H9 (cell line): ENCODE results near the gene ANKMY1. TPM values are rescaled to one million over a fixed set of nuclear protein-coding genes. Genes with fewer than 3 reads are reported as not detected.

ENCODE experiments used
- DNase-seq: peaks from one replicate; pipeline ENCODE4 v3.0.0-alpha.2; 2017
- H2AFZ ChIP-seq: one replicate; pipeline ENCODE4 v1.6.1; 2013; ENCODE audit warnings: mild to moderate bottlenecking, low read length, control low read depth, moderate library complexity
- H2AK5ac ChIP-seq: 2 replicates; pipeline ENCODE4 v1.6.1; 2013; ENCODE audit warnings: low read length, control low read depth, mixed read lengths; ENCODE audit not compliant: insufficient read length
- H2BK120ac ChIP-seq: one replicate; pipeline ENCODE4 v1.6.1; 2013; ENCODE audit warnings: low read depth, mild to moderate bottlenecking, low read length, control low read depth, inconsistent platforms; ENCODE audit not compliant: poor library complexity, severe bottlenecking
- H2BK12ac ChIP-seq: 2 replicates; pipeline ENCODE4 v1.6.1; 2013; ENCODE audit warnings: low read length, control low read depth, mixed read lengths, low read depth; ENCODE audit not compliant: insufficient read length
- H2BK15ac ChIP-seq: 2 replicates; pipeline ENCODE4 v1.6.1; 2013; ENCODE audit warnings: low read depth, low read length, control low read depth
- H2BK20ac ChIP-seq: one replicate; pipeline ENCODE4 v1.6.1; 2013; ENCODE audit warnings: low read depth, mild to moderate bottlenecking, low read length, control low read depth, inconsistent platforms; ENCODE audit not compliant: poor library complexity, severe bottlenecking
- H2BK5ac ChIP-seq: 2 replicates; pipeline ENCODE4 v1.6.1; 2013; ENCODE audit warnings: low read length, control low read depth, mixed read lengths; ENCODE audit not compliant: insufficient read length
- H3K14ac ChIP-seq: 2 replicates; pipeline ENCODE4 v1.6.1; 2013; ENCODE audit warnings: low read length, control low read depth; ENCODE audit not compliant: insufficient read depth
- H3K18ac ChIP-seq: 2 replicates; pipeline ENCODE4 v1.6.1; 2013; ENCODE audit warnings: low read depth, mild to moderate bottlenecking, mixed read lengths, low read length, control low read depth; ENCODE audit not compliant: insufficient read length
- H3K23ac ChIP-seq: 2 replicates; pipeline ENCODE4 v1.6.1; 2013; ENCODE audit warnings: low read length, control low read depth, mixed read lengths, low read depth; ENCODE audit not compliant: insufficient read length
- H3K23me2 ChIP-seq: 2 replicates; pipeline ENCODE4 v1.6.1; 2013; ENCODE audit warnings: low read depth, mild to moderate bottlenecking, mixed read lengths, low read length, control low read depth; ENCODE audit not compliant: insufficient read length, poor library complexity, severe bottlenecking
- H3K27ac ChIP-seq: 2 replicates; pipeline ENCODE4 v1.5.1; 2013; ENCODE audit warnings: low read length, control low read depth, mixed read lengths, low read depth; ENCODE audit not compliant: insufficient read length
- H3K27me3 ChIP-seq: 2 replicates; pipeline ENCODE4 v1.6.1; 2013; ENCODE audit warnings: low read length, control low read depth, inconsistent platforms; ENCODE audit not compliant: insufficient read depth
- H3K4ac ChIP-seq: 2 replicates; pipeline ENCODE4 v1.6.1; 2013; ENCODE audit warnings: low read depth, mild to moderate bottlenecking, control low read depth, inconsistent platforms, low read length, moderate library complexity
- H3K4me1 ChIP-seq: 2 replicates; pipeline ENCODE4 v1.6.1; 2013; ENCODE audit warnings: low read length, control low read depth, inconsistent platforms; ENCODE audit not compliant: insufficient read depth
- H3K4me2 ChIP-seq: 2 replicates; pipeline ENCODE4 v1.6.1; 2013; ENCODE audit warnings: low read length, control low read depth, mixed read lengths; ENCODE audit not compliant: insufficient read length, insufficient read depth
- H3K56ac ChIP-seq: 2 replicates; pipeline ENCODE4 v1.6.1; 2013; ENCODE audit warnings: low read depth, mild to moderate bottlenecking, mixed read lengths, low read length, control low read depth; ENCODE audit not compliant: insufficient read length
- H3K79me1 ChIP-seq: 2 replicates; pipeline ENCODE4 v1.6.1; 2013; ENCODE audit warnings: low read depth, mild to moderate bottlenecking, moderate library complexity, low read length, control low read depth, inconsistent platforms; ENCODE audit not compliant: insufficient read depth, poor library complexity, severe bottlenecking
- H3K79me2 ChIP-seq: 2 replicates; pipeline ENCODE4 v1.6.1; 2013; ENCODE audit warnings: low read length, control low read depth, inconsistent platforms; ENCODE audit not compliant: insufficient read depth
- H3K9ac ChIP-seq: 2 replicates; pipeline ENCODE4 v1.6.1; 2013; ENCODE audit warnings: low read length, control low read depth, mixed read lengths; ENCODE audit not compliant: insufficient read length; ENCODE audit errors: extremely low read depth
- H3K9me3 ChIP-seq: one replicate; pipeline ENCODE4 v1.6.1; 2013; ENCODE audit warnings: low read depth, low read length, inconsistent platforms; ENCODE audit not compliant: control insufficient read depth
- H3T11ph ChIP-seq: one replicate; pipeline ENCODE4 v1.6.1; 2013; ENCODE audit warnings: mild to moderate bottlenecking, low read length, control low read depth, inconsistent platforms
- H4K20me1 ChIP-seq: one replicate; pipeline ENCODE4 v1.6.1; 2013; ENCODE audit not compliant: control insufficient read depth, insufficient read length, insufficient read depth
- H4K5ac ChIP-seq: 2 replicates; pipeline ENCODE4 v1.6.1; 2013; ENCODE audit warnings: low read depth, mild to moderate bottlenecking, mixed read lengths, low read length, control low read depth; ENCODE audit not compliant: insufficient read length
- H4K8ac ChIP-seq: replicated peaks from 2 replicates; pipeline ENCODE4 v1.6.1; 2013; ENCODE audit warnings: low read length, control low read depth, mixed read lengths, low read depth; ENCODE audit not compliant: insufficient read length
- H4K91ac ChIP-seq: 2 replicates; pipeline ENCODE4 v1.6.1; 2013; ENCODE audit warnings: low read depth, mild to moderate bottlenecking, moderate library complexity, mixed read lengths, low read length, control low read depth; ENCODE audit not compliant: insufficient read length
- H3K27ac Mint-ChIP-seq, 3 experiments: 2 replicates in 2 of 3; 3 replicates in 1 of 3; pipeline ENCODE4 v1.8.0; 2020 to 2021; ENCODE audit warnings: mixed read lengths in 3 of 3, mild to moderate bottlenecking in 1 of 3, moderate library complexity in 1 of 3
- H3K27me3 Mint-ChIP-seq: 2 replicates; pipeline ENCODE4 v1.8.0; 2021; ENCODE audit warnings: low read depth, mild to moderate bottlenecking, moderate library complexity, mixed read lengths
- H3K36me3 Mint-ChIP-seq, 3 experiments: 2 replicates in 2 of 3; 3 replicates in 1 of 3; pipeline ENCODE4 v1.8.0; 2020 to 2021; ENCODE audit warnings: low read depth in 3 of 3, mixed read lengths in 3 of 3; ENCODE audit not compliant: insufficient read depth in 1 of 3
- H3K4me1 Mint-ChIP-seq, 2 experiments: 2 replicates each; pipeline ENCODE4 v1.8.0; 2020; ENCODE audit warnings: mixed read lengths in 2 of 2
- H3K4me3 Mint-ChIP-seq, 2 experiments: 2 replicates in 1 of 2; 3 replicates in 1 of 2; pipeline ENCODE4 v1.8.0; 2020 to 2021; ENCODE audit warnings: mild to moderate bottlenecking in 2 of 2, mixed read lengths in 2 of 2, moderate library complexity in 1 of 2
- H3K9me3 Mint-ChIP-seq, 2 experiments: 2 replicates in 1 of 2; 3 replicates in 1 of 2; pipeline ENCODE4 v1.8.0; 2020; ENCODE audit warnings: mild to moderate bottlenecking in 2 of 2, mixed read lengths in 2 of 2, moderate library complexity in 1 of 2
- WGBS: extraction: QIAGEN DNeasy Blood & Tissue Kit; methylation state at CpG from one replicate; pipeline ENCODE4 v1.1.7; 2013; ENCODE audit warnings: missing lambda C conversion rate, low lambda C conversion rate, mixed read lengths; ENCODE audit not compliant: insufficient read length; ENCODE audit errors: extremely low coverage; 5-methylcytosine and 5-hydroxymethylcytosine counted together
- total RNA-seq: library from RNA; stranded (reverse); gene quantifications from 2 replicates; pipeline ENCODE4 v1.2.1, GENCODE V29; 2021
- TF ChIP-seq, protein P1 (sequence below): fragments of 200-600 bp; sonication (generic); conservative IDR thresholded peaks from 3 replicates; pipeline ENCODE4 v1.8.0; 2021; ENCODE audit warnings: antibody characterized with exemption, mild to moderate bottlenecking

ANKMY1 gene
- total RNA-seq, 1 experiment from 2014 or later: 13.7 TPM

- Mint-ChIP-seq H3K4me3 (no peak overlapping the region), H3K27me3 (no peaks in the 10 kb centered on the region; the same call in none of the 2 replicates), H3K9me3 (peaks cover 66 to 68% of the 10 kb centered on the region in 2 experiments), H3K36me3 (peaks cover 62 to 71% (median 68%) of the 10 kb centered on the region in 3 experiments), H3K27ac (no peak overlapping the region), H3K4me1 (no peaks in the 10 kb centered on the region)
- Histone ChIP-seq H3K4me1 (no peaks in the 10 kb centered on the region), H4K20me1 (no peaks in the 10 kb centered on the region), H3K9me3 (peaks cover 7% of the 10 kb centered on the region), H3K27ac (no peak overlapping the region), H3K23ac (no peak overlapping the region), H2BK20ac (no peak overlapping the region), H2BK12ac (no peak overlapping the region), H3K23me2 (no peaks in the 10 kb centered on the region), H3K4ac (no peak overlapping the region), H4K5ac (no peak overlapping the region), H2BK15ac (no peak overlapping the region), H3K18ac (no peak overlapping the region), H3K79me1 (no peaks in the 10 kb centered on the region), H2BK5ac (no peak overlapping the region), H2AFZ (no peak overlapping the region), H4K8ac (no peak overlapping the region), H2AK5ac (no peak overlapping the region), H2BK120ac (no peak overlapping the region), H3K9ac (no peak overlapping the region), H3K4me2 (no peak overlapping the region), H3K79me2 (no peaks in the 10 kb centered on the region), H4K91ac (no peak overlapping the region), H3K14ac (no peak overlapping the region), H3K27me3 (no peaks in the 10 kb centered on the region), H3T11ph (no peak overlapping the region), H3K56ac (no peak overlapping the region)
- no CpG with 5 or more reads among the region's 5 CpGs for WGBS
- TF ChIP-seq, protein P1, sequence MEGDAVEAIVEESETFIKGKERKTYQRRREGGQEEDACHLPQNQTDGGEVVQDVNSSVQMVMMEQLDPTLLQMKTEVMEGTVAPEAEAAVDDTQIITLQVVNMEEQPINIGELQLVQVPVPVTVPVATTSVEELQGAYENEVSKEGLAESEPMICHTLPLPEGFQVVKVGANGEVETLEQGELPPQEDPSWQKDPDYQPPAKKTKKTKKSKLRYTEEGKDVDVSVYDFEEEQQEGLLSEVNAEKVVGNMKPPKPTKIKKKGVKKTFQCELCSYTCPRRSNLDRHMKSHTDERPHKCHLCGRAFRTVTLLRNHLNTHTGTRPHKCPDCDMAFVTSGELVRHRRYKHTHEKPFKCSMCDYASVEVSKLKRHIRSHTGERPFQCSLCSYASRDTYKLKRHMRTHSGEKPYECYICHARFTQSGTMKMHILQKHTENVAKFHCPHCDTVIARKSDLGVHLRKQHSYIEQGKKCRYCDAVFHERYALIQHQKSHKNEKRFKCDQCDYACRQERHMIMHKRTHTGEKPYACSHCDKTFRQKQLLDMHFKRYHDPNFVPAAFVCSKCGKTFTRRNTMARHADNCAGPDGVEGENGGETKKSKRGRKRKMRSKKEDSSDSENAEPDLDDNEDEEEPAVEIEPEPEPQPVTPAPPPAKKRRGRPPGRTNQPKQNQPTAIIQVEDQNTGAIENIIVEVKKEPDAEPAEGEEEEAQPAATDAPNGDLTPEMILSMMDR: no peak
- no peak for DNase-seq
Measured at GRCh38 chr2:240531038-240531437, 26.8 kb downstream of the ANKMY1 start.
